Putamen (tissue), 1 donor: ENCODE data around the gene ANKRD44.

Experiments used
- DNase-seq: peaks from one replicate; pipeline ENCODE4 v3.0.0-alpha.2; 2016; ENCODE audit warnings: low spot score

Gene ANKRD44

GRCh38 chr2:197237291-197238042 lies 73.1 kb downstream of the ANKRD44 start:
- DNase-seq, result peak; percentile 23

- peak; percentile 45 for DNase-seq
These were observed 73.8 kb downstream of the ANKRD44 start for GRCh38 chr2:197236816-197237215.

- no peak for DNase-seq
These were observed 74.4 kb downstream of the ANKRD44 start for GRCh38 chr2:197236159-197236558.

- DNase-seq, result no peak
These were observed 74.9 kb downstream of the ANKRD44 start for GRCh38 chr2:197235711-197236110.

GRCh38 chr2:197234671-197235191 lies 75.8 kb downstream of the ANKRD44 start:
- no peak for DNase-seq

- no peak for DNase-seq
These were observed 77.1 kb downstream of the ANKRD44 start for GRCh38 chr2:197233473-197233872.

- DNase-seq, result no peak
These were observed 78.6 kb downstream of the ANKRD44 start for GRCh38 chr2:197232010-197232409.

GRCh38 chr2:197229509-197230443 lies 80.8 kb downstream of the ANKRD44 start:
- DNase-seq, result no peak

- no peak for DNase-seq
These were observed 87.1 kb downstream of the ANKRD44 start for GRCh38 chr2:197223451-197223850.

- DNase-seq, result no peak
These were observed 90.9 kb downstream of the ANKRD44 start for GRCh38 chr2:197219636-197220035.

GRCh38 chr2:197217541-197217940 lies 93.0 kb downstream of the ANKRD44 start:
- DNase-seq, result no peak

GRCh38 chr2:197216361-197216979 lies 94.1 kb downstream of the ANKRD44 start:
- DNase-seq, result no peak

- DNase-seq, result no peak
These were observed 94.7 kb downstream of the ANKRD44 start for GRCh38 chr2:197215748-197216360.

GRCh38 chr2:197212344-197213262 lies 98.0 kb downstream of the ANKRD44 start:
- no peak for DNase-seq

GRCh38 chr2:197211881-197212342 lies 98.7 kb downstream of the ANKRD44 start:
- no peak for DNase-seq

- no peak for DNase-seq
These were observed 100.2 kb downstream of the ANKRD44 start for GRCh38 chr2:197210430-197210829.

- no peak for DNase-seq
These were observed 100.7 kb downstream of the ANKRD44 start for GRCh38 chr2:197209742-197210408.

GRCh38 chr2:197209246-197209645 lies 101.3 kb downstream of the ANKRD44 start:
- DNase-seq, result no peak

GRCh38 chr2:197208841-197209240 lies 101.7 kb downstream of the ANKRD44 start:
- DNase-seq, result no peak

GRCh38 chr2:197208024-197208423 lies 102.6 kb downstream of the ANKRD44 start:
- no peak for DNase-seq
